Peyer's patch (tissue), 4 donors: ENCODE results near the gene SYNRG. TPM values are rescaled to one million over a fixed set of nuclear protein-coding genes. Genes with fewer than 3 reads are reported as not detected.

Experiments
- DNase-seq, 3 donors: peaks; one replicate each; pipeline ENCODE4 v3.0.0-alpha.2; 2017 to 2019
- H3K27ac ChIP-seq, 4 donors: fragments of 200-600 bp; sonication (generic); one replicate each; pipeline ENCODE4 v1.5.1; 2016 to 2019
- H3K27me3 ChIP-seq, 2 donors: fragments of 200-600 bp; sonication (generic); one replicate each; pipeline ENCODE4 v1.5.1; 2019
- H3K36me3 ChIP-seq, 3 donors: fragments of 200-600 bp; sonication (generic); one replicate each; pipeline ENCODE4 v1.5.1; 2016 to 2019
- H3K4me1 ChIP-seq, 4 donors: fragments of 200-600 bp; sonication (generic); one replicate each; pipeline ENCODE4 v1.5.1; 2016 to 2019
- H3K4me3 ChIP-seq, 4 donors: fragments of 200-600 bp; sonication (generic); 1 replicate in 3 of 4; 2 replicates in 1 of 4; pipeline ENCODE4 v1.5.1; 2016 to 2019; ENCODE audit warnings: mild to moderate bottlenecking in 1 of 4
- H3K9me3 ChIP-seq, 4 donors: fragments of 200-600 bp; sonication (generic); one replicate each; pipeline ENCODE4 v1.5.1; 2016 to 2019; ENCODE audit warnings: mild to moderate bottlenecking in 1 of 4
- POLR2A ChIP-seq, 2 donors: fragments of 450-650 bp; IDR thresholded peaks; one replicate each; pipeline ENCODE4 v1.5.1; 2017; ENCODE audit warnings: antibody characterized with exemption in 2 of 2, mild to moderate bottlenecking in 2 of 2, moderate library complexity in 2 of 2
- total RNA-seq, 4 donors: library from RNA; depleted of rRNA; stranded (reverse); fragments of >200 nt; gene quantifications; one replicate each; pipeline ENCODE4 v1.1.0, GENCODE V29; 2016
- TF ChIP-seq, protein P1 (sequence below), 6 experiments: fragments of 450-650 bp in 4 of 6; fragments of 200-600 bp in 2 of 6; sonication (generic) in 1 of 6; IDR thresholded peaks; one replicate each; pipeline ENCODE4 v1.5.1; 2017 to 2019; ENCODE audit warnings: antibody characterized with exemption in 6 of 6, mild to moderate bottlenecking in 3 of 6, moderate library complexity in 1 of 6

SYNRG gene
- total RNA-seq, 4 donors from 2014 or later = 42.5 to 102 (median 49.5) TPM

DNA sequence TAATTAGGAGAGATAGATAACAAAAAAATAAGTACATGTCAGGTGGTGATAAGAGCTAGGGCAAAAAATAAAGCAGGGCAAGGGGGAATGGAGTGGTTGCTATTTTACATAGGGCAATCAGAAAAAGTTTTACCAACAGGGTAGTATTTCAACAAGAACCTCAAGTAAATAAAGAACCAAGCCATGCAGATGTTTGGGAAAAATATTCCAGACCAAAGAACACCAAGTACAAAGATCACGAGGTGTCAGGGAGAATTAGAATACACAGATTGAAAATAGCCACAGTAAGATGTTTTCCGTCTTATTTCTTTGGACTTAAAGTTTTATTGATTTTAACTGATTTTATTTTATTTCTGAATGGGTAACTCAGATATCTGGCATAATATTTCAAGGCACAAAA lies 11.1 kb downstream of the SYNRG start:
- DNase-seq = no peak
- H3K27me3 ChIP-seq = no peaks in the 10 kb centered on the region
- no peaks in the 10 kb centered on the region for H3K4me1 ChIP-seq
- H3K36me3 ChIP-seq = peaks cover 0 to 59% (median 6%) of the 10 kb centered on the region in 3 donors
- no peak for TF ChIP-seq POLR2A (IDR thresholded peaks at IDR 0.05)
- TF ChIP-seq, protein P1, sequence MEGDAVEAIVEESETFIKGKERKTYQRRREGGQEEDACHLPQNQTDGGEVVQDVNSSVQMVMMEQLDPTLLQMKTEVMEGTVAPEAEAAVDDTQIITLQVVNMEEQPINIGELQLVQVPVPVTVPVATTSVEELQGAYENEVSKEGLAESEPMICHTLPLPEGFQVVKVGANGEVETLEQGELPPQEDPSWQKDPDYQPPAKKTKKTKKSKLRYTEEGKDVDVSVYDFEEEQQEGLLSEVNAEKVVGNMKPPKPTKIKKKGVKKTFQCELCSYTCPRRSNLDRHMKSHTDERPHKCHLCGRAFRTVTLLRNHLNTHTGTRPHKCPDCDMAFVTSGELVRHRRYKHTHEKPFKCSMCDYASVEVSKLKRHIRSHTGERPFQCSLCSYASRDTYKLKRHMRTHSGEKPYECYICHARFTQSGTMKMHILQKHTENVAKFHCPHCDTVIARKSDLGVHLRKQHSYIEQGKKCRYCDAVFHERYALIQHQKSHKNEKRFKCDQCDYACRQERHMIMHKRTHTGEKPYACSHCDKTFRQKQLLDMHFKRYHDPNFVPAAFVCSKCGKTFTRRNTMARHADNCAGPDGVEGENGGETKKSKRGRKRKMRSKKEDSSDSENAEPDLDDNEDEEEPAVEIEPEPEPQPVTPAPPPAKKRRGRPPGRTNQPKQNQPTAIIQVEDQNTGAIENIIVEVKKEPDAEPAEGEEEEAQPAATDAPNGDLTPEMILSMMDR (IDR thresholded peaks at IDR 0.05) = no peak
- H3K9me3 ChIP-seq = no peaks in the 10 kb centered on the region
- H3K27ac ChIP-seq = no peak overlapping the region
- H3K4me3 ChIP-seq = no peak overlapping the region

DNA sequence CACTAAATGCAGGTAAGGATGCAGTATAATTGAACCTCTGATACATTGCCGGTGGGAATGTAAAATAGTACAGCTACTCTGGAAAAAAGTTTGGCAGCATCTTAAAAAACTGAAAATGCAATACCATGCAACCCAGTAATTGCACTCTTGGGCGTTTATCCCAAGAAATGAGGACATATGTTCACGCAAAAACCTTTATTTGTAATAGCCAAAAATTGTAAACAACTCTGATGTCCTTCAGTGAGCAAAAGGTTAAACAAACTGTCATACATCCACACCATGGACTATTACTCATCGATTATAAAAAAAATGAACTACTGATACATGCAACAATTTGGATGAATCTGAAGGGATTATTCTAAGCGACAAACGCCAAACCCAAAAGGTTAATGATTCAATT lies 16.9 kb downstream of the SYNRG start:
- Histone ChIP-seq H3K27ac (no peak overlapping the region), H3K4me1 (no peaks in the 10 kb centered on the region), H3K4me3 (no peak overlapping the region), H3K36me3 (peaks cover 0 to 28% (median 0%) of the 10 kb centered on the region in 3 donors), H3K27me3 (no peaks in the 10 kb centered on the region), H3K9me3 (no peaks in the 10 kb centered on the region)
- no peak for DNase-seq
- TF ChIP-seq POLR2A (IDR thresholded peaks at IDR 0.05) = no peak

DNA sequence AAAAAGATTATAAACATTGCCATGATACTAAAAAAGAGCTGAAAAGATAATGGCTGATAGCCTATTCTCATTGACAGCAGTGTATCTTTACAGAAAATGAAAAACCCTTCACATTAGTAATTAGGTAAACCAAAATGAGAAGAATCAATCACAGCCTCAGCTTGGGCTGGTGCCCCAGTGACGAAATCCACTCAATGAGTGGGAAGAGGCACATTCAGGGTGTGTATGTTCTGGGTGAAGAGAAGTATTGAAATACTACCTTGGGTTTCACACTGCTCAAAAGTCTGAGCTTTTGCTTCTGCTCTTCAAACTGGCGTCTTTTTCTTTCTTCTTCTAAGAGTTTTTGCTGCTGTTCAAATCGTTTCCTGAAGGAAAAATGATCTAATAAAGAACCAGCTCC lies 24.2 kb downstream of the SYNRG start:
- Histone ChIP-seq H3K36me3 (peaks cover 0 to 64% (median 5%) of the 10 kb centered on the region in 3 donors), H3K9me3 (no peaks in the 10 kb centered on the region), H3K27me3 (no peaks in the 10 kb centered on the region), H3K4me1 (no peaks in the 10 kb centered on the region), H3K27ac (no peak overlapping the region), H3K4me3 (no peak overlapping the region)
- no peak for DNase-seq
- TF ChIP-seq POLR2A (IDR thresholded peaks at IDR 0.05) = no peak

DNA sequence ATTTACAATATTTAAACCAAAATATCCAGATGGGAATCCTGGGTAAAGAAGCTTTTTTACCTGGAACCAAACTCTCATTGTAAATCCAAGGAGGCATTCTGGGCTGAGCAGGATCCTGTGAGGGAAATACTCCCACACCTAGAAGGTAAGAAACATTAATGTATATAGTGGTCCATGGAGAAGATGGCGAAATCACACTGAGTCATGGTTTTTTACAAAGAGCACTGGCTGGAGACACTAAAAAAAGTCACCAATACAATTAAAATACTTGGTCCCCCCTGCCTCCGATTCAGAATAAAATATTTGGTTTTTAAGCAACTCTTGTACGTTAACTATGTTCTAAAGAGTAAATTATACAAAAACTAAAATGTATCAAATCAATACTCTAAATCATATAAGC lies 32.9 kb downstream of the SYNRG start:
- TF ChIP-seq, protein P1 (IDR thresholded peaks at IDR 0.05) = no peak
- no peak for TF ChIP-seq POLR2A (IDR thresholded peaks at IDR 0.05)
- no peak for DNase-seq
- Histone ChIP-seq H3K4me3 (no peak overlapping the region), H3K4me1 (no peaks in the 10 kb centered on the region), H3K9me3 (no peaks in the 10 kb centered on the region), H3K27me3 (no peaks in the 10 kb centered on the region), H3K27ac (no peak overlapping the region), H3K36me3 (peaks cover 0 to 80% (median 0%) of the 10 kb centered on the region in 3 donors)

DNA sequence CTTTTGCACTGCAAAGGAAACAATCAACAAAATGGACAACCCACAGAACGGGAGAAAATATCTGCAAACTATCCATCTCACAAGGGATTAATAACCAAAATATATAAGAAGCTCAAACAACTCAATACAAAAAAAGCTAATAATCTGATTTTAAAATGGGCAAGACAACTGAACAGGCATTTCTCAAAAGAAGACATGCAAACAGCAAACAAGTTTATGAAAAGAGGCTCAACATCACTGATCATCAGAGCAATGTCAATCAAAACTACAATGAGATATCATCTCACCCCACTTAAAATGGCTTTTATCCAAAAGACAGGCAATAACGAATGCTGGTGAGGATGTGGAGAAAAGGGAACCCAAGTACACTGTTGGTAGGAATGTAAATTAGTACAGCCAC lies 34.8 kb downstream of the SYNRG start:
- no peak for DNase-seq
- Histone ChIP-seq H3K4me1 (no peaks in the 10 kb centered on the region), H3K27me3 (no peaks in the 10 kb centered on the region), H3K36me3 (peaks cover 0 to 82% (median 5%) of the 10 kb centered on the region in 3 donors), H3K9me3 (no peaks in the 10 kb centered on the region), H3K27ac (no peak overlapping the region), H3K4me3 (no peak overlapping the region)
- TF ChIP-seq, protein P1 (IDR thresholded peaks at IDR 0.05) = no peak

DNA sequence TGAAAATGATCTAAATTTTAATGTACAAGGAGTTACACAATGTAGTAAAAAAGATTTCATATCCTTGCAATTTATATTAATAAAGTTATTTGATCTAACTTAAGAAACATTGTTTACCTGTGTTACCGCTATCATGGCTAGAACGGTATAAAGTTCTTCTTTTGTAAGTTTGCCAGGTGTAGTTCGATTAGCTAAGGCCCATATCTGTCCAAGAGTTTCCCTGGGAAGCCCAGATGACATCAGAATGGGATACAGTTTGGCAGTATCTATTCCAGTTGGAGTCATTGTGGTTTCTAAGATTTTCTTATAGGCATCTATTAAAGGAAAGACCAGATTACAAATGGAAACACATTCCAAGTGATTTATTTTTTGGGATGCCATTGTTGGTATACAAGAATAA lies 37.5 kb downstream of the SYNRG start:
- TF ChIP-seq, protein P1 (IDR thresholded peaks at IDR 0.05) = no peak
- no peak for TF ChIP-seq POLR2A (IDR thresholded peaks at IDR 0.05)
- no peak for DNase-seq
- Histone ChIP-seq H3K9me3 (no peaks in the 10 kb centered on the region), H3K27me3 (no peaks in the 10 kb centered on the region), H3K36me3 (peaks cover 4 to 88% (median 5%) of the 10 kb centered on the region in 3 donors), H3K4me1 (no peaks in the 10 kb centered on the region), H3K27ac (no peak overlapping the region), H3K4me3 (no peak overlapping the region)

DNA sequence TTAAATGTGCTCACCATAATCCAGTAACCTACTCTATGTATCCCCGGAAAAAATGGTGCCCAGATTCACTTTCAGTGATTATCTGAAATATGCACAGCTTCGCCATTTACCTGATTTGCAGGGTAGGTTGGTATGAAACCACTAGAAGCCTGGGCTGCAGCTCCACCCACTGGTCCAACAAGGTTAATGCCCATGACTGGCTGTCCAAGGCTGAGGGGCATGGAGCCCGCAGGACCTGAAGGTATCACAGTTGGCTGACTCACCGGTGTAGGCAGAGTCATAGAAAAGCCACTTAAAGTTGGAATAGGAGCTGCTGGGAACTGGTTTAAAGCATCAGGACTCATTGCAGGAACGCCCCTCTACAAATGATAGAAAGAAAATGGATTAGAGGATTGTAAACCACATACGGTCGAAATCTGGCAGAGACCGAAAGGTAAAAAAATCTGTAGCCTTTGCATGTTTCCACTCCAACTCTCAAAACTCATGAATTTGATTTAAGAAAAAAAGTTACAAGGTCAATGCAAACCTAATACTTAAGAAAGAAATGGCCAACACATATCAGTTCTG lies 38.6 kb downstream of the SYNRG start:
- peaks cover 4 to 85% (median 5%) of the 10 kb centered on the region in 3 donors for H3K36me3 ChIP-seq
- H3K27ac ChIP-seq = no peak overlapping the region
- no peaks in the 10 kb centered on the region for H3K9me3 ChIP-seq
- TF ChIP-seq, protein P1 (IDR thresholded peaks at IDR 0.05) = peak in 4 of 6 experiments; percentile 23 to 41 (median 34)
- TF ChIP-seq POLR2A (IDR thresholded peaks at IDR 0.05) = no peak
- H3K4me1 ChIP-seq = no peaks in the 10 kb centered on the region
- DNase-seq = no peak
- H3K4me3 ChIP-seq = no peak overlapping the region
- H3K27me3 ChIP-seq = no peaks in the 10 kb centered on the region
